Panc1 (cell line): ENCODE results near the gene RAB4A.

Experiments used
- POLR2AphosphoS5 ChIP-seq: IDR thresholded peaks from 2 replicates; pipeline ENCODE4 v1.6.1; 2012; ENCODE audit warnings: mild to moderate bottlenecking, low read depth, low read length, moderate library complexity
- TCF7L2 ChIP-seq: IDR thresholded peaks from 2 replicates; pipeline ENCODE4 v1.6.1; 2011; ENCODE audit warnings: mild to moderate bottlenecking, low read depth, low read length, inconsistent platforms
- TF ChIP-seq, protein P1 (sequence below): fragments of 450-650 bp; IDR thresholded peaks from 2 replicates; pipeline ENCODE4 v1.5.1; 2017; ENCODE audit warnings: mild to moderate bottlenecking
- TF ChIP-seq, protein P2 (sequence below), 2 experiments: IDR thresholded peaks; 2 replicates each; pipeline ENCODE4 v1.6.1; 2011 to 2012; ENCODE audit warnings: low read depth in 2 of 2, control low read depth in 1 of 2, low read length in 1 of 2, mild to moderate bottlenecking in 1 of 2, moderate library complexity in 1 of 2; ENCODE audit not compliant: insufficient read depth in 1 of 2

DNA sequence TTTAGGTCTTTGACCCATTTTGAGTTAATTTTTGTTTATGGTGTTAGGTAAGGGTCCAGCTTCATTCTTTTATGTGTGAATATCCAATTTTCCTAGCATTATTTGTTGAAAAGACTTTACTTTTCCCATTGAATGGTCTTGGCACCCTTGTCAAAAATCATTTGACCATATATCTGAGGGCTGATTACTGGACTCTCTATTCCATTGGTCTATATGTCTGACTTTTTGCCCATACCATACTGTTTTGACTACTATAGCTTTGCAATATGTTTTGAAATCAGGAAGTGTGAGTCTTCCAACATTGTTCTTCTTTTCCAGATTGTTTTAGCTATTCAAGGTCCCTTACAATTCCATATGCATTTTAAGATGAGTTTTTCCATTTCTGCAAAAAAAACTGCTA lies 83.3 kb downstream of the RAB4A start:
- TF ChIP-seq, protein P1, sequence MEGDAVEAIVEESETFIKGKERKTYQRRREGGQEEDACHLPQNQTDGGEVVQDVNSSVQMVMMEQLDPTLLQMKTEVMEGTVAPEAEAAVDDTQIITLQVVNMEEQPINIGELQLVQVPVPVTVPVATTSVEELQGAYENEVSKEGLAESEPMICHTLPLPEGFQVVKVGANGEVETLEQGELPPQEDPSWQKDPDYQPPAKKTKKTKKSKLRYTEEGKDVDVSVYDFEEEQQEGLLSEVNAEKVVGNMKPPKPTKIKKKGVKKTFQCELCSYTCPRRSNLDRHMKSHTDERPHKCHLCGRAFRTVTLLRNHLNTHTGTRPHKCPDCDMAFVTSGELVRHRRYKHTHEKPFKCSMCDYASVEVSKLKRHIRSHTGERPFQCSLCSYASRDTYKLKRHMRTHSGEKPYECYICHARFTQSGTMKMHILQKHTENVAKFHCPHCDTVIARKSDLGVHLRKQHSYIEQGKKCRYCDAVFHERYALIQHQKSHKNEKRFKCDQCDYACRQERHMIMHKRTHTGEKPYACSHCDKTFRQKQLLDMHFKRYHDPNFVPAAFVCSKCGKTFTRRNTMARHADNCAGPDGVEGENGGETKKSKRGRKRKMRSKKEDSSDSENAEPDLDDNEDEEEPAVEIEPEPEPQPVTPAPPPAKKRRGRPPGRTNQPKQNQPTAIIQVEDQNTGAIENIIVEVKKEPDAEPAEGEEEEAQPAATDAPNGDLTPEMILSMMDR, result no peak
- TF ChIP-seq POLR2AphosphoS5 (no peak), TCF7L2 (no peak)
- TF ChIP-seq, protein P2, sequence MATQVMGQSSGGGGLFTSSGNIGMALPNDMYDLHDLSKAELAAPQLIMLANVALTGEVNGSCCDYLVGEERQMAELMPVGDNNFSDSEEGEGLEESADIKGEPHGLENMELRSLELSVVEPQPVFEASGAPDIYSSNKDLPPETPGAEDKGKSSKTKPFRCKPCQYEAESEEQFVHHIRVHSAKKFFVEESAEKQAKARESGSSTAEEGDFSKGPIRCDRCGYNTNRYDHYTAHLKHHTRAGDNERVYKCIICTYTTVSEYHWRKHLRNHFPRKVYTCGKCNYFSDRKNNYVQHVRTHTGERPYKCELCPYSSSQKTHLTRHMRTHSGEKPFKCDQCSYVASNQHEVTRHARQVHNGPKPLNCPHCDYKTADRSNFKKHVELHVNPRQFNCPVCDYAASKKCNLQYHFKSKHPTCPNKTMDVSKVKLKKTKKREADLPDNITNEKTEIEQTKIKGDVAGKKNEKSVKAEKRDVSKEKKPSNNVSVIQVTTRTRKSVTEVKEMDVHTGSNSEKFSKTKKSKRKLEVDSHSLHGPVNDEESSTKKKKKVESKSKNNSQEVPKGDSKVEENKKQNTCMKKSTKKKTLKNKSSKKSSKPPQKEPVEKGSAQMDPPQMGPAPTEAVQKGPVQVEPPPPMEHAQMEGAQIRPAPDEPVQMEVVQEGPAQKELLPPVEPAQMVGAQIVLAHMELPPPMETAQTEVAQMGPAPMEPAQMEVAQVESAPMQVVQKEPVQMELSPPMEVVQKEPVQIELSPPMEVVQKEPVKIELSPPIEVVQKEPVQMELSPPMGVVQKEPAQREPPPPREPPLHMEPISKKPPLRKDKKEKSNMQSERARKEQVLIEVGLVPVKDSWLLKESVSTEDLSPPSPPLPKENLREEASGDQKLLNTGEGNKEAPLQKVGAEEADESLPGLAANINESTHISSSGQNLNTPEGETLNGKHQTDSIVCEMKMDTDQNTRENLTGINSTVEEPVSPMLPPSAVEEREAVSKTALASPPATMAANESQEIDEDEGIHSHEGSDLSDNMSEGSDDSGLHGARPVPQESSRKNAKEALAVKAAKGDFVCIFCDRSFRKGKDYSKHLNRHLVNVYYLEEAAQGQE (IDR thresholded peaks at IDR 0.05; ENCODE audit: insufficient read depth in 1 of 2, low read depth in 2 of 2, low read length in 1 of 2), result no peak
